K562 (cell line): ENCODE measurements around the gene MANEAL. TPM values are rescaled to one million over a fixed set of nuclear protein-coding genes. Genes with fewer than 3 reads are reported as not detected.

Experiments used
- HNRNPUL1 ChIP-seq: fragments of 200-400 bp; formaldehyde crosslinking; IDR thresholded peaks from 2 replicates; pipeline ENCODE4 v1.6.1; 2017; ENCODE audit warnings: low read length
- KDM5B ChIP-seq: fragments of 200-600 bp; sonication (generic); IDR thresholded peaks from 2 replicates; pipeline ENCODE4 v1.6.1; 2012; ENCODE audit warnings: low read depth, mild to moderate bottlenecking, moderate library complexity, low read length, control low read depth, inconsistent platforms; ENCODE audit not compliant: insufficient replicate concordance
- RBM14 ChIP-seq: fragments of 200-400 bp; formaldehyde crosslinking; IDR thresholded peaks from 2 replicates; pipeline ENCODE4 v1.6.1; 2018; ENCODE audit warnings: low read depth, mild to moderate bottlenecking, low read length, moderate library complexity, borderline replicate concordance; ENCODE audit not compliant: insufficient read depth
- SREBF1 ChIP-seq: fragments of 150-350 bp; IDR thresholded peaks from 2 replicates; pipeline ENCODE4 v1.6.1; 2014; ENCODE audit warnings: antibody characterized with exemption, low read depth, low read length, borderline replicate concordance
- SREBF2 ChIP-seq: sonication (generic); formaldehyde crosslinking; IDR thresholded peaks from 2 replicates; pipeline ENCODE4 v1.4.0; 2020; ENCODE audit warnings: mild to moderate bottlenecking, missing genetic modification reagents
- TBL1XR1 ChIP-seq, 2 experiments: IDR thresholded peaks; 2 replicates each; pipeline ENCODE4 v1.6.1; 2012; ENCODE audit warnings: improper control_type of control experiment in 2 of 2, low read length in 2 of 2, mild to moderate bottlenecking in 1 of 2
- ZNF586 ChIP-seq: fragments of 450-650 bp; formaldehyde crosslinking; conservative IDR thresholded peaks from 2 replicates; pipeline ENCODE4 v1.4.0; 2020; ENCODE audit warnings: mild to moderate bottlenecking, moderate library complexity
- polyA plus RNA-seq, 8 experiments: library from polyadenylated mRNA; depleted of rRNA in 4 of 8; stranded (reverse) in 5 of 8; unstranded in 3 of 8; fragments of >200 nt; fragmentation: Nextera tagmentation in 2 of 8; fragmentation: Illumina TruSeq in 1 of 8; extraction: Ambion mirVana in 2 of 8; extraction: Trizol in 1 of 8; gene quantifications; 2 replicates each; pipeline versions ENCODE4 v1.2.1 to v1.2.3, GENCODE V29; 2011 to 2014; ENCODE audit warnings: inconsistent platforms in 1 of 8, missing spikeins in 1 of 8
- total RNA-seq, 7 experiments: library from RNA; depleted of rRNA in 6 of 7; stranded (reverse); fragments of >200 nt in 6 of 7; fragmentation: Illumina TruSeq in 2 of 7; extraction: Trizol in 2 of 7; gene quantifications; 2 replicates each; pipeline versions ENCODE4 v1.2.1 to v1.2.3, GENCODE V29; 2011 to 2021; ENCODE audit warnings: low replicate concordance in 1 of 7
- TF ChIP-seq, protein P1 (sequence below): fragments of 200-600 bp; sonication (generic); IDR thresholded peaks from one replicate; pipeline ENCODE4 v1.6.1; 2012; ENCODE audit warnings: mild to moderate bottlenecking, low read depth, low read length, inconsistent platforms
- TF ChIP-seq, protein P2 (sequence below), 2 experiments: fragments of 200-800 bp in 1 of 2; sonication (Bioruptor generic) in 1 of 2; sonication (generic) in 1 of 2; formaldehyde crosslinking in 1 of 2; IDR thresholded peaks in 1 of 2; conservative IDR thresholded peaks in 1 of 2; 2 replicates each; pipeline versions ENCODE4 v1.5.0 to v1.6.1; 2016 to 2020; ENCODE audit warnings: missing compliant biosample characterization in 1 of 2, missing genetic modification characterization in 1 of 2, missing genetic modification reagents in 1 of 2
- TF ChIP-seq, protein P3 (sequence below): sonication (generic); formaldehyde crosslinking; IDR thresholded peaks from 2 replicates; pipeline ENCODE4 v1.8.1; 2022; ENCODE audit warnings: missing genetic modification reagents
- TF ChIP-seq, protein P4 (sequence below): fragments of 250-450 bp; sonication (Bioruptor Pico); IDR thresholded peaks from 2 replicates; pipeline ENCODE4 v1.8.0; 2021; ENCODE audit warnings: moderate library complexity, mild to moderate bottlenecking, inconsistent platforms

The MANEAL gene
- total and polyA plus RNA-seq, 9 of the 15 experiments (the other 6 are each of a cell fraction or from before 2014, with no cell fraction given) = 0.37 to 3.2 (median 1.2) TPM

DNA sequence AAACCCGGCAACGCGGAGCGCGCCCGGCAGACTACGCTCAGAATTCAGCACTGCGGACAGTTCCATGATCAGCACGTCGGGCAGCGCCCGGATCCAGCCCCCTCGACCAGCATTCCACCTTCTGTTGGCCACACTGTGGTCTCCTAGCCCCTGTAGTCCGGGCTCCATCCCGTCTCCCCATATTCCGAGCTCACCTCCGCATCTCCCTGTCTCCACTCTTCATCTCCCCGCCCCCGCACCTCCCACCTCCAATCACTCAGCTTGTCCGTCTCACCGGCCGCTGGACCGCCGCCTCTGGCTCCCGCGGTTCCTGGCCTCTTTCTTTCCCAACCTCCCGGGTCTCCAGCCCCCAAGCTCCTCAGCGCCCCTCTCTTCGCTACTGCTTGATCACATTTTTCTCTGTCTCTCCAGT, 29.2 kb upstream of the MANEAL start (continued):
- TF ChIP-seq, protein P1, sequence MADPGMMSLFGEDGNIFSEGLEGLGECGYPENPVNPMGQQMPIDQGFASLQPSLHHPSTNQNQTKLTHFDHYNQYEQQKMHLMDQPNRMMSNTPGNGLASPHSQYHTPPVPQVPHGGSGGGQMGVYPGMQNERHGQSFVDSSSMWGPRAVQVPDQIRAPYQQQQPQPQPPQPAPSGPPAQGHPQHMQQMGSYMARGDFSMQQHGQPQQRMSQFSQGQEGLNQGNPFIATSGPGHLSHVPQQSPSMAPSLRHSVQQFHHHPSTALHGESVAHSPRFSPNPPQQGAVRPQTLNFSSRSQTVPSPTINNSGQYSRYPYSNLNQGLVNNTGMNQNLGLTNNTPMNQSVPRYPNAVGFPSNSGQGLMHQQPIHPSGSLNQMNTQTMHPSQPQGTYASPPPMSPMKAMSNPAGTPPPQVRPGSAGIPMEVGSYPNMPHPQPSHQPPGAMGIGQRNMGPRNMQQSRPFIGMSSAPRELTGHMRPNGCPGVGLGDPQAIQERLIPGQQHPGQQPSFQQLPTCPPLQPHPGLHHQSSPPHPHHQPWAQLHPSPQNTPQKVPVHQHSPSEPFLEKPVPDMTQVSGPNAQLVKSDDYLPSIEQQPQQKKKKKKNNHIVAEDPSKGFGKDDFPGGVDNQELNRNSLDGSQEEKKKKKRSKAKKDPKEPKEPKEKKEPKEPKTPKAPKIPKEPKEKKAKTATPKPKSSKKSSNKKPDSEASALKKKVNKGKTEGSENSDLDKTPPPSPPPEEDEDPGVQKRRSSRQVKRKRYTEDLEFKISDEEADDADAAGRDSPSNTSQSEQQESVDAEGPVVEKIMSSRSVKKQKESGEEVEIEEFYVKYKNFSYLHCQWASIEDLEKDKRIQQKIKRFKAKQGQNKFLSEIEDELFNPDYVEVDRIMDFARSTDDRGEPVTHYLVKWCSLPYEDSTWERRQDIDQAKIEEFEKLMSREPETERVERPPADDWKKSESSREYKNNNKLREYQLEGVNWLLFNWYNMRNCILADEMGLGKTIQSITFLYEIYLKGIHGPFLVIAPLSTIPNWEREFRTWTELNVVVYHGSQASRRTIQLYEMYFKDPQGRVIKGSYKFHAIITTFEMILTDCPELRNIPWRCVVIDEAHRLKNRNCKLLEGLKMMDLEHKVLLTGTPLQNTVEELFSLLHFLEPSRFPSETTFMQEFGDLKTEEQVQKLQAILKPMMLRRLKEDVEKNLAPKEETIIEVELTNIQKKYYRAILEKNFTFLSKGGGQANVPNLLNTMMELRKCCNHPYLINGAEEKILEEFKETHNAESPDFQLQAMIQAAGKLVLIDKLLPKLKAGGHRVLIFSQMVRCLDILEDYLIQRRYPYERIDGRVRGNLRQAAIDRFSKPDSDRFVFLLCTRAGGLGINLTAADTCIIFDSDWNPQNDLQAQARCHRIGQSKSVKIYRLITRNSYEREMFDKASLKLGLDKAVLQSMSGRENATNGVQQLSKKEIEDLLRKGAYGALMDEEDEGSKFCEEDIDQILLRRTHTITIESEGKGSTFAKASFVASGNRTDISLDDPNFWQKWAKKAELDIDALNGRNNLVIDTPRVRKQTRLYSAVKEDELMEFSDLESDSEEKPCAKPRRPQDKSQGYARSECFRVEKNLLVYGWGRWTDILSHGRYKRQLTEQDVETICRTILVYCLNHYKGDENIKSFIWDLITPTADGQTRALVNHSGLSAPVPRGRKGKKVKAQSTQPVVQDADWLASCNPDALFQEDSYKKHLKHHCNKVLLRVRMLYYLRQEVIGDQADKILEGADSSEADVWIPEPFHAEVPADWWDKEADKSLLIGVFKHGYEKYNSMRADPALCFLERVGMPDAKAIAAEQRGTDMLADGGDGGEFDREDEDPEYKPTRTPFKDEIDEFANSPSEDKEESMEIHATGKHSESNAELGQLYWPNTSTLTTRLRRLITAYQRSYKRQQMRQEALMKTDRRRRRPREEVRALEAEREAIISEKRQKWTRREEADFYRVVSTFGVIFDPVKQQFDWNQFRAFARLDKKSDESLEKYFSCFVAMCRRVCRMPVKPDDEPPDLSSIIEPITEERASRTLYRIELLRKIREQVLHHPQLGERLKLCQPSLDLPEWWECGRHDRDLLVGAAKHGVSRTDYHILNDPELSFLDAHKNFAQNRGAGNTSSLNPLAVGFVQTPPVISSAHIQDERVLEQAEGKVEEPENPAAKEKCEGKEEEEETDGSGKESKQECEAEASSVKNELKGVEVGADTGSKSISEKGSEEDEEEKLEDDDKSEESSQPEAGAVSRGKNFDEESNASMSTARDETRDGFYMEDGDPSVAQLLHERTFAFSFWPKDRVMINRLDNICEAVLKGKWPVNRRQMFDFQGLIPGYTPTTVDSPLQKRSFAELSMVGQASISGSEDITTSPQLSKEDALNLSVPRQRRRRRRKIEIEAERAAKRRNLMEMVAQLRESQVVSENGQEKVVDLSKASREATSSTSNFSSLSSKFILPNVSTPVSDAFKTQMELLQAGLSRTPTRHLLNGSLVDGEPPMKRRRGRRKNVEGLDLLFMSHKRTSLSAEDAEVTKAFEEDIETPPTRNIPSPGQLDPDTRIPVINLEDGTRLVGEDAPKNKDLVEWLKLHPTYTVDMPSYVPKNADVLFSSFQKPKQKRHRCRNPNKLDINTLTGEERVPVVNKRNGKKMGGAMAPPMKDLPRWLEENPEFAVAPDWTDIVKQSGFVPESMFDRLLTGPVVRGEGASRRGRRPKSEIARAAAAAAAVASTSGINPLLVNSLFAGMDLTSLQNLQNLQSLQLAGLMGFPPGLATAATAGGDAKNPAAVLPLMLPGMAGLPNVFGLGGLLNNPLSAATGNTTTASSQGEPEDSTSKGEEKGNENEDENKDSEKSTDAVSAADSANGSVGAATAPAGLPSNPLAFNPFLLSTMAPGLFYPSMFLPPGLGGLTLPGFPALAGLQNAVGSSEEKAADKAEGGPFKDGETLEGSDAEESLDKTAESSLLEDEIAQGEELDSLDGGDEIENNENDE = no peak
- TF ChIP-seq SREBF2 (CRISPR knock-in tag) (peak; percentile 99), ZNF586 (CRISPR knock-in tag) (no peak), HNRNPUL1 (no peak), SREBF1 (peak; percentile 91; the same call in 1 of the 2 replicates), KDM5B (no peak), RBM14 (no peak), TBL1XR1 (IDR thresholded peaks at IDR 0.05; ENCODE audit: low read length in 2 of 2) (no peak)
- TF ChIP-seq, protein P2, sequence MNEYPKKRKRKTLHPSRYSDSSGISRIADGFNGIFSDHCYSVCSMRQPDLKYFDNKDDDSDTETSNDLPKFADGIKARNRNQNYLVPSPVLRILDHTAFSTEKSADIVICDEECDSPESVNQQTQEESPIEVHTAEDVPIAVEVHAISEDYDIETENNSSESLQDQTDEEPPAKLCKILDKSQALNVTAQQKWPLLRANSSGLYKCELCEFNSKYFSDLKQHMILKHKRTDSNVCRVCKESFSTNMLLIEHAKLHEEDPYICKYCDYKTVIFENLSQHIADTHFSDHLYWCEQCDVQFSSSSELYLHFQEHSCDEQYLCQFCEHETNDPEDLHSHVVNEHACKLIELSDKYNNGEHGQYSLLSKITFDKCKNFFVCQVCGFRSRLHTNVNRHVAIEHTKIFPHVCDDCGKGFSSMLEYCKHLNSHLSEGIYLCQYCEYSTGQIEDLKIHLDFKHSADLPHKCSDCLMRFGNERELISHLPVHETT (CRISPR knock-in tag; conservative IDR thresholded peaks at IDR 0.05 in 1 of 2, IDR thresholded peaks at IDR 0.05 in 1 of 2) = peak; percentile 89 to 99
- TF ChIP-seq, protein P3, sequence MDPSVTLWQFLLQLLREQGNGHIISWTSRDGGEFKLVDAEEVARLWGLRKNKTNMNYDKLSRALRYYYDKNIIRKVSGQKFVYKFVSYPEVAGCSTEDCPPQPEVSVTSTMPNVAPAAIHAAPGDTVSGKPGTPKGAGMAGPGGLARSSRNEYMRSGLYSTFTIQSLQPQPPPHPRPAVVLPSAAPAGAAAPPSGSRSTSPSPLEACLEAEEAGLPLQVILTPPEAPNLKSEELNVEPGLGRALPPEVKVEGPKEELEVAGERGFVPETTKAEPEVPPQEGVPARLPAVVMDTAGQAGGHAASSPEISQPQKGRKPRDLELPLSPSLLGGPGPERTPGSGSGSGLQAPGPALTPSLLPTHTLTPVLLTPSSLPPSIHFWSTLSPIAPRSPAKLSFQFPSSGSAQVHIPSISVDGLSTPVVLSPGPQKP = 0 out of 2 replicates have a peak, but pooled peaks have one; percentile 72
- TF ChIP-seq, protein P4, sequence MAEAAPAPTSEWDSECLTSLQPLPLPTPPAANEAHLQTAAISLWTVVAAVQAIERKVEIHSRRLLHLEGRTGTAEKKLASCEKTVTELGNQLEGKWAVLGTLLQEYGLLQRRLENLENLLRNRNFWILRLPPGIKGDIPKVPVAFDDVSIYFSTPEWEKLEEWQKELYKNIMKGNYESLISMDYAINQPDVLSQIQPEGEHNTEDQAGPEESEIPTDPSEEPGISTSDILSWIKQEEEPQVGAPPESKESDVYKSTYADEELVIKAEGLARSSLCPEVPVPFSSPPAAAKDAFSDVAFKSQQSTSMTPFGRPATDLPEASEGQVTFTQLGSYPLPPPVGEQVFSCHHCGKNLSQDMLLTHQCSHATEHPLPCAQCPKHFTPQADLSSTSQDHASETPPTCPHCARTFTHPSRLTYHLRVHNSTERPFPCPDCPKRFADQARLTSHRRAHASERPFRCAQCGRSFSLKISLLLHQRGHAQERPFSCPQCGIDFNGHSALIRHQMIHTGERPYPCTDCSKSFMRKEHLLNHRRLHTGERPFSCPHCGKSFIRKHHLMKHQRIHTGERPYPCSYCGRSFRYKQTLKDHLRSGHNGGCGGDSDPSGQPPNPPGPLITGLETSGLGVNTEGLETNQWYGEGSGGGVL = no peak
